ENCODE data around the gene RIN3. TPM values are rescaled to one million over a fixed set of nuclear protein-coding genes. Genes with fewer than 3 reads are reported as not detected.
A peak's percentile ranks its signal among the peaks of the same experiment; 100 is the strongest.

The RIN3 gene
- total and polyA plus RNA-seq, 2 of the 4 experiments (the other 2 are of a cell fraction): 2.5 to 11.1 TPM

- peak; percentile 57 for ATAC-seq (ENCODE audit: low read depth)
- no TSS peak for BruUV-seq (replicated peaks)
Observed at GRCh38 chr14:92670643-92671366, 157.2 kb downstream of the RIN3 start.

More at GRCh38 chr14:92670643-92671366, 157.2 kb downstream of the RIN3 start:
- WGBS, 2 experiments (ENCODE audit: extremely low coverage in 2 of 2, insufficient read length in 1 of 2): 53% methylated on average over 2 of the region's 9 CpGs; no CpG with 5 or more reads in 1 of the 2 experiments
- Histone ChIP-seq H2AK9ac (replicated peaks; ENCODE audit: low read depth, low read length, poor library complexity) (peak overlapping the region; percentile 18), H3K79me1 (ENCODE audit: low read depth in 1 of 2, low read length in 2 of 2) (peaks cover 6 to 18% of the 10 kb centered on the region in 2 experiments), H3K14ac (replicated peaks; ENCODE audit: low read depth, low read length) (peak overlapping the region; percentile 50), H3K56ac (ENCODE audit: extremely low read depth, insufficient read depth, low read length) (no peak overlapping the region), H3K27ac (ENCODE audit: insufficient read depth, low read length) (no peak overlapping the region; the same call in 1 of the 2 replicates), H2AK5ac (ENCODE audit: low read depth, low read length) (peak overlapping the region; percentile 66; the same call in 1 of the 2 replicates), H2BK5ac (ENCODE audit: low read depth, low read length, poor library complexity, severe bottlenecking) (no peak overlapping the region), H3K4me2 (ENCODE audit: low read depth, low read length) (no peak overlapping the region), H3K4ac (ENCODE audit: low read depth, low read length) (peak overlapping the region; percentile 37), H4K5ac (ENCODE audit: low read depth, low read length) (peak overlapping the region; percentile 10; the same call in 1 of the 2 replicates), H4K20me1 (ENCODE audit: insufficient read depth, low read length) (no peaks in the 10 kb centered on the region), H3K18ac (ENCODE audit: low read depth, low read length) (no peak overlapping the region; the same call in 1 of the 2 replicates), H4K8ac (ENCODE audit: low read depth in 2 of 2, low read length in 2 of 2) (peak overlapping the region; percentile 16 to 63; a peak in 2 of 4 replicates), H3K9me3 (ENCODE audit: control insufficient read depth, insufficient read depth, low read length) (no peaks in the 10 kb centered on the region), H2BK120ac (ENCODE audit: low read depth, low read length) (peak overlapping the region; percentile 52; the same call in 1 of the 2 replicates), H4K91ac (ENCODE audit: insufficient read depth, low read depth, low read length) (peak overlapping the region; percentile 18; the same call in 1 of the 2 replicates), H3K9ac (ENCODE audit: low read depth, low read length) (no peak overlapping the region), H3K36me3 (ENCODE audit: control insufficient read depth, insufficient read depth, low read length) (peaks cover 2% of the 10 kb centered on the region; the same call in 1 of the 2 replicates), H2AFZ (replicated peaks; ENCODE audit: low read length, poor library complexity) (no peak overlapping the region), H2BK20ac (ENCODE audit: low read depth, low read length) (no peak overlapping the region), H3K4me1 (ENCODE audit: control insufficient read depth, insufficient read depth, low read length) (peaks cover 2% of the 10 kb centered on the region; the same call in 1 of the 2 replicates), H2BK15ac (ENCODE audit: low read depth, low read length) (no peak overlapping the region), H3K9me1 (ENCODE audit: insufficient read depth, low read length) (peaks cover 9% of the 10 kb centered on the region), H3K23ac (ENCODE audit: low read depth, low read length) (no peak overlapping the region), H3K4me3 (ENCODE audit: insufficient read depth, low read depth, low read length) (no peak overlapping the region), H3K27me3 (ENCODE audit: control insufficient read depth, insufficient read depth, low read length) (no peaks in the 10 kb centered on the region)
- POLR2A ChIA-PET (ENCODE audit: unreplicated experiment): no interaction called here
- intact Hi-C loops (cut with micrococcal nuclease) (no loop called here), in situ Hi-C loops (cut with MboI; ENCODE audit: low sequenced_read_pairs) (no loop called here), dilution Hi-C loops (cut with HindIII; ENCODE audit: low sequenced_read_pairs, unreplicated experiment) (no loop called here)
- TF ChIP-seq MXI1 (IDR thresholded peaks at IDR 0.05; ENCODE audit: borderline replicate concordance, low read depth, low read length) (no peak), BHLHE40 (IDR thresholded peaks at IDR 0.05; ENCODE audit: low read depth, low read length) (no peak), MAFK (IDR thresholded peaks at IDR 0.05; ENCODE audit: low read depth, low read length) (no peak), RAD21 (IDR thresholded peaks at IDR 0.05; ENCODE audit: low read length) (no peak), CEBPB (IDR thresholded peaks at IDR 0.05; ENCODE audit: low read depth, low read length) (no peak)
- TF ChIP-seq, protein P1, sequence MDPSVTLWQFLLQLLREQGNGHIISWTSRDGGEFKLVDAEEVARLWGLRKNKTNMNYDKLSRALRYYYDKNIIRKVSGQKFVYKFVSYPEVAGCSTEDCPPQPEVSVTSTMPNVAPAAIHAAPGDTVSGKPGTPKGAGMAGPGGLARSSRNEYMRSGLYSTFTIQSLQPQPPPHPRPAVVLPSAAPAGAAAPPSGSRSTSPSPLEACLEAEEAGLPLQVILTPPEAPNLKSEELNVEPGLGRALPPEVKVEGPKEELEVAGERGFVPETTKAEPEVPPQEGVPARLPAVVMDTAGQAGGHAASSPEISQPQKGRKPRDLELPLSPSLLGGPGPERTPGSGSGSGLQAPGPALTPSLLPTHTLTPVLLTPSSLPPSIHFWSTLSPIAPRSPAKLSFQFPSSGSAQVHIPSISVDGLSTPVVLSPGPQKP (IDR thresholded peaks at IDR 0.05; ENCODE audit: borderline replicate concordance, low read depth, low read length): no peak
- TF ChIP-seq, protein P2, sequence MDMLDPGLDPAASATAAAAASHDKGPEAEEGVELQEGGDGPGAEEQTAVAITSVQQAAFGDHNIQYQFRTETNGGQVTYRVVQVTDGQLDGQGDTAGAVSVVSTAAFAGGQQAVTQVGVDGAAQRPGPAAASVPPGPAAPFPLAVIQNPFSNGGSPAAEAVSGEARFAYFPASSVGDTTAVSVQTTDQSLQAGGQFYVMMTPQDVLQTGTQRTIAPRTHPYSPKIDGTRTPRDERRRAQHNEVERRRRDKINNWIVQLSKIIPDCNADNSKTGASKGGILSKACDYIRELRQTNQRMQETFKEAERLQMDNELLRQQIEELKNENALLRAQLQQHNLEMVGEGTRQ (IDR thresholded peaks at IDR 0.05; ENCODE audit: low read depth, low read length): no peak
- CTCF ChIA-PET: interaction anchor here (1.0 to 1.7 kb wide), 2 partner anchors 12 to 82 kb away, joined by 5 to 6 read pairs; no protein-coding TSS in a partner anchor
- DNase-seq: peak; percentile 52
